COLO668 (cell line): ENCODE data around the gene GABBR2.

Source experiments
- DNase-seq: peaks from one replicate; lab custom pipeline; 2025; ENCODE audit not compliant: unreplicated experiment; lab: John Stamatoyannopoulos, UW

GABBR2 gene

GRCh38 chr9:98378794-98379193, 329.9 kb downstream of the GABBR2 start:
- no peak for DNase-seq

DNA sequence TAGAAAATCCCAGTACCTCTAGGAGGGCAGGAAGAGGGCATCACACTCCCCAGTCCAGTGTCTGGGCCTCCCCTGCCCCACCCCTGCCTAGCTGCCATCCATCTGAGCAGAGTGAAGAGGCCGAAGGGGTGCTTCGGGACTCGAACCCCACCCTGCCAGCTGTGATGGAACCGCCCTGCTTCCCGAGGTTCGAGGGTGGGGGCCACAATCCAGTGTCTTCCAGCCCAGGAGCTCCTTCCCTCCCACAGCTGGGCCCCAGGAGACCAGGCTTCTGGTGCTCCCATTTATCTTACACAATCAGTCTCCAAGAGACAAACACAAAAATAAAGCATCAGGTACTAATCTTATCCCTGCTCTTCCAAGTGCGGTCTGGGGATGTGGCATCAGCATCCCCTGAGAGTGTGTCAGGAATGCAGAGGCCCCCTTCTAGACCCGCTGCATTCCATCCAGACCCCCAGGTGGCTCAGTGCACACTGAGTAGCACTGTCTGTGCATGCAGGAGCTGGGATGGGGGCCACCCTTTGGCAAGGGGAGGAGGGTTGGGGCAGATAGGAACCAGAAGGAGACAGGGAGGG, 330.4 kb downstream of the GABBR2 start:
- no peak for DNase-seq

DNA sequence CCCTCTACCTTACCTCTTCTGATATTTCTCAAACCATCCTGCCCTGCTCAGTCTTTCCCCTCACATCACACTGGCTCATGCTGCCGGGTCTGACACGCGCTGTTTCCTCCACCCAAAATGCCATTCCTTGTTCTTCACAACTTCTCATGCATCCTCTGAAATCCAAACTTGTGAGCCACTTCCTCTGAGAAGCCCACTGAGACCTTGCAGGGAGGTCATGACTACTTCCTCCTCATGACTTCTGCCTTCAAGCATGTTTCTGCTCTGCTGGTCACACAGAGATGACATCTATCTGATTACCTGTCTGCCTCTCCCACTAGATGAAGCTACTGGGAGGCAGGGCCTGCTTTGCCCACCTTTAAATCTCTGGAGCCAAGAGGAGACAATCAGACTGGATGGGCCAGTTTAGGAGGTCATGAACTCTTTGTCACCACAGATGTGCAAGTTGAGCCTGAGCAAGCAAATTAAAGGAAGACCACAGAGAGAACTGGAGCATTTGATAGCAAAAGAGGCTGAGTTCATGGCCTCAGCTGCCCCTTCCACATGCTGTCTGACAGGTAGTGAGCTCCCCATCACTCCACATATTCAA, 333.5 kb downstream of the GABBR2 start:
- no peak for DNase-seq

DNA sequence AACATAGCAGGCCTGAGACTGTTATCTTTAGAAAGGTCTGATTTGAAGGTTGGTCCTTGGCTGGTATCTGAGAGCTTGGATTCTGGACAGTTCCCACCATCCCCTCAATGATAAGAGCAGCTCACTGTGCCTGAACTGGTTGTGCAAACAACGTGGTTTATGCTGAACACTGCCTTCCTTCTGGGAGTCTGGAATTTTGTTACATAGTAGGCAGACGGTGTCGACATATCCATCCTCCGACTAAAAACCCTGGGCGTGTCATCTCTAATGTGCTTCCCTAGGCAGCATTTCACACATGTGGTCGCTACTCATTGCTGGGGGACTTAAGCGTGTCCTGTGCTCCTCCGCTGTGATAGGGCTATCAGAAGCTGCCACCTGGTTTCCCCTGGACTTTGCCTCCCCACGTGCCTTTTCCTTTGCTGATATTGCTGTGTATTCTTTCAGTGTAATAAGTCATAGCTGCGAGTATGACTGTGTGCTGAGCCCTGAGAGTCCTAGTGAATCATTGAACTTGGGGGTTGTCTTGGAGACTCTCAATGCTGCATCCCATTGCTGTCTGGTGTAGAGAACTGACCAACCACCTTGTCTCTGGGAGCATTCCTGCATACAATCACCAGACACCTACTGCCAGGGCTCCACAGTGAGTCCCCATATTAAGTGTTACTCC, 334.2 kb downstream of the GABBR2 start:
- DNase-seq: no peak

GRCh38 chr9:98373609-98374008, 335.1 kb downstream of the GABBR2 start:
- no peak for DNase-seq

- DNase-seq: no peak
Measured at GRCh38 chr9:98372077-98372836, 336.5 kb downstream of the GABBR2 start.

DNA sequence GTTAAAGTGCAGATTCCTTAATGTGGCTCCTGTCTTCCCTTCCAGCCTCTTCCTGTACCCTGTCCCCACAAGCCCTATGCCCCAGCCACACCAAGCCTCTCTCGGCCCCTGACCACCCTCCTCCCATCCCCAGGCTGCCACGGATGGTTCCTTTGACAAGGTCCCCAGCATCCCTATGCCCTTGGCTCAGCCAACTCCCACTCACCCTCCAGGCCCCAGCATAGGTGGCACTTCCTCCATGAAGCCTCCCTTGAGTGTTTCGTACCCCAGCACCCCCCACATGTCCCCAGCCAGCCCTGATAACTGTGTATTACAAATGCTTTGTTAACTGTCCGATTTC, 337.8 kb downstream of the GABBR2 start:
- DNase-seq: no peak

DNA sequence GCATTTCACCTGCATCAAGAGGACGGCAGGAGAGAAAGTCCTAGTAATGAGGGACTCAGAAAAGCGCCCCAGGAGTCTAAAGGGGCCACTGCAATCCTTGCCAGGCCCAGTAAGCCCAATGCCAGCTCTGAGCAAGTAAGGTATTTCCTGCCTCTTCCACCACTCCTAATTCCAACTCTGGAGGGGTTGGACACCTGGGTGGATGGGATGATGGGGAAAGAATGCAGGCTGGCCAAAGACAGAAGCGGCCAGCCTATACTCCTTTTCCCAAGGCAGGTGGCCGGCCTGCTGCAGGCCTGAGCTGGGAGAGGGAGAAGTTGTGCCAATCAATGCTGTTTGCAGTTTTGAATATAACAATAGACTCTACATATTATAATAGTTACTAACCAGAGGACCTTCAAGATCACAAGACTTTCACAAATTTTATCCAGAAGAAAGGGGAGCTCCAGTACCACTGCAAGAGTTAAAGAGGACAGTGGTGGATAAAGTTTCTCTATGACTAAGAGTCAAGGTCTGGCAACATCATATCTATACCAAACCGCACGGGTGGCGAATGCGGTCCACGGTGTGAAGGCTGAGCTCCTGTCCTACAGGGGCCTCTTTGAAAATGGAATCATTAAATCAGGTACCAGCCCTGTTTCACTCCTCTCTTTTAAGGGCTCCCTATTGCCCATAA, 338.3 kb downstream of the GABBR2 start:
- DNase-seq: no peak

- DNase-seq: no peak
Measured at GRCh38 chr9:98369896-98370295, 338.8 kb downstream of the GABBR2 start.

DNA sequence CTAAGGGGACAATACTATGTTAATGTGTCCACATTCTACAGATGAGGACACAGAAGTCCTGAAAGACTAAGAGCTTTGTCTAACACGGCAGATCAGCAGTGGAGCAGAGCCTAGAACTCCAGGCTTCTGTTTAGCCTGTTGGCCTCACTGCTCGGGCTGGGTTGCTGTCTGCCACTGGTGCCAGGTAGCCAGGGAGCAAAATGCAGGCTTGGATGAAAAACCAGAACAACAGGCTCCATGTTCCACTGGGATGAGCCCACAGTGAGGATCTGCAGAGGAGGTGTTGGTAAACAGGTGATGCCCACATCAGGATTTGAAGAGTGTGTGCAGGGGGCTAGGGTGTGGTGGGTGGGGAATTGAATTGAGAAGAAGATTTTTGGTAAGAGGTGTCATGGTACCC, 339.3 kb downstream of the GABBR2 start:
- DNase-seq: no peak

DNA sequence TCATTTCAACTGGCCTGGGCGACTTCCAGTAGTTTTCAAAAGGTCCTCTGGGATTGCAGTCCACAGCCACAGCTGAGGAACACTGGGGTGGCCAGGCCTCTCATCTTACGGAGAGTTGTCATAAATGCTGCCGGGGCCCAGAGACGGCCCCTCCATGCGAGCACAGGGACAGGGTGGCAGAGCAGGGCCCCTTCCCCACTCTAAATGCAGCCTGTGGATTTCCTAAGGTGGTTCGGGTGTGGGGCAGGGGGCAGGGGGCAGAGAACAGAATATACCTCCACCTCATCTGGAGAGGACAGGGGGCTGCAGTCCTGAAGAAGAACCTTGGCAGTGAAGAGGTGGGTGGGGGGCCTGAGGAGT, 339.7 kb downstream of the GABBR2 start:
- no peak for DNase-seq

GRCh38 chr9:98368366-98369065, 340.2 kb downstream of the GABBR2 start:
- DNase-seq: no peak

- DNase-seq: no peak
Measured at GRCh38 chr9:98367923-98368322, 340.8 kb downstream of the GABBR2 start.

- DNase-seq: no peak
Measured at GRCh38 chr9:98367371-98367900, 341.3 kb downstream of the GABBR2 start.

GRCh38 chr9:98365781-98366180, 343.0 kb downstream of the GABBR2 start:
- no peak for DNase-seq

DNA sequence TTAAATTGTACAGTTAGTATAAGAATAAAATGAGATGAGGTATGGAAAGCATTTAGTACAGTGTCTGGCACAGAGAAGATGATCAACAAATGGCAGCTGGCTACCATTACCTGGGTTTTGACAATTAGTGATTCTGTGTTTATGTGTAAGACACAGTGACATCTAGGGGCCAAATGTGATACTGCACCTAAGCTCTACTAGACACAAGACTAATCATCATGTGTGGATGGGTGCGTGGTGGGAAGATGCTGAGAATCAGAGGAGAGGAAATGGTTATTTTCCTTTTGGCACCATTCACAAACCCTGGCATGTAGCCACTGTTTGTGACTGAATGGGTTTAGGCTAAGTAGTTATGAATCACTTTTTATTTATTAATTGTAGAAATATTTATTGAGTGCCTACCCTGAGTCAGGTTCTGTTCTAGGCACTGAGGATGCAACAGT, 343.5 kb downstream of the GABBR2 start:
- DNase-seq: peak; percentile 43

- no peak for DNase-seq
Measured at GRCh38 chr9:98364086-98364485, 344.6 kb downstream of the GABBR2 start.

DNA sequence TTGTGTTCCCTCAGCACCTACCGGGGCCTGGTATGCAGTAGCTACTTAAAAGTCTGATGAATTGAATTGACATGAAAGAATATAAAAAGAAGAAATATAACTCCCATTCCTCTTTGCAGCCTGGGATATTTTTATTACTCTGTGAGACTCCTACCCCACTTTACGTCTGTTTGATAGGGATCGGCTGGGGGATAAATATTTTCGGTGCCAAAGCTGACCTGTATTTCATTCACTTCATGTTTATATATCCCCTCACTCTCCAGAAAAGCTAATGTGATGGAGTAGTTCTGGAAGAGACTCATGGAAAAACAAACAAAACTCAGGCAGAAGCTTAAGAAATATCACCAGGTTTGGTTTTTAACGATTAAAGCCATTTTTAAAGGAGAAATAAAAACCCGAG, 345.1 kb downstream of the GABBR2 start:
- DNase-seq: no peak

GRCh38 chr9:98362624-98363252, 346.0 kb downstream of the GABBR2 start:
- no peak for DNase-seq

DNA sequence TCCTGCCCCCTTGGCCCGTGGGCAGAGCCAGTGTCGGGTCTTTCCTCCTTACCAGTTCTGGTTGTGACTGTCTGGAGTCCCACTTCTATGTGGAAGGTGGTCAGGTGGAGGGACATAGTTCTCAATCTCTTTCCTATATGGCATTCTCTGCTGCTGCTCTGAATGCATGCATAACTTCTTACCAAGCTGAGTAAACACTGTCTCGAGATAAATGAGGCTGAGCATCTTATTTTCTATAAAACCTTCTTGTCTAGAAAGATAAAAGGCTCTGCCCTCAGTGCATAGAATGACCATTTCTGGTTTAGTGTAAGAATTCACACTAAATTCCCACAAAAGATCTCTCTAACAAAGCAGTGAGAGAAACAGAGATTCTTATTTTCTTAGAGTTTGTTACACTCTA, 347.1 kb downstream of the GABBR2 start:
- DNase-seq: no peak
